Lung (tissue), 12 donors: Measurements from ENCODE around the gene MILR1. TPM values are rescaled to one million over a fixed set of nuclear protein-coding genes. Genes with fewer than 3 reads are reported as not detected.

ENCODE experiments used
- ATAC-seq: fragments of 200-7000 bp; cut with Tn5 transposase; one replicate; pipeline ENCODE4 v1.9.1; 2020; ENCODE audit warnings: moderate number of reproducible peaks; ENCODE audit not compliant: insufficient read depth, low FRiP score
- DNase-seq, 3 donors: peaks; one replicate each; pipeline ENCODE4 v3.0.0-alpha.2; 2013 to 2017
- H3K27ac ChIP-seq, 2 donors: one replicate each; pipeline ENCODE4 v1.5.1; 2013; ENCODE audit warnings: mild to moderate bottlenecking in 2 of 2, moderate library complexity in 2 of 2, control low read depth in 1 of 2, inconsistent platforms in 1 of 2, low read depth in 1 of 2, low read length in 1 of 2
- H3K27me3 ChIP-seq, 3 donors: one replicate each; pipeline ENCODE4 v1.5.1; 2013; ENCODE audit warnings: low read length in 2 of 3; ENCODE audit not compliant: control insufficient read depth in 3 of 3, insufficient read depth in 3 of 3
- H3K36me3 ChIP-seq, 4 donors: one replicate each; pipeline ENCODE4 v1.5.1; 2013; ENCODE audit warnings: low read length in 4 of 4, mild to moderate bottlenecking in 1 of 4, moderate library complexity in 1 of 4; ENCODE audit not compliant: control insufficient read depth in 4 of 4, insufficient read depth in 4 of 4
- H3K4me1 ChIP-seq, 5 donors: one replicate each; pipeline ENCODE4 v1.5.1; 2013; ENCODE audit warnings: low read length in 5 of 5, mild to moderate bottlenecking in 2 of 5, moderate library complexity in 1 of 5; ENCODE audit not compliant: control insufficient read depth in 5 of 5, insufficient read depth in 5 of 5
- H3K4me3 ChIP-seq: one replicate; pipeline ENCODE4 v1.5.1; 2013; ENCODE audit warnings: mild to moderate bottlenecking, control low read depth, moderate library complexity
- H3K9ac ChIP-seq, 2 donors: one replicate each; pipeline ENCODE4 v1.5.1; 2013; ENCODE audit warnings: low read length in 2 of 2, control low read depth in 1 of 2; ENCODE audit not compliant: insufficient read depth in 1 of 2
- H3K9me3 ChIP-seq, 4 donors: one replicate each; pipeline ENCODE4 v1.5.1; 2013; ENCODE audit warnings: low read length in 3 of 4, mild to moderate bottlenecking in 1 of 4, moderate library complexity in 1 of 4; ENCODE audit not compliant: control insufficient read depth in 4 of 4, insufficient read depth in 3 of 4
- CTCF ChIP-seq: IDR thresholded peaks from 2 replicates; pipeline ENCODE4 v1.5.1; 2012; ENCODE audit warnings: mild to moderate bottlenecking; ENCODE audit errors: control extremely low read depth, extremely low read depth
- WGBS, 2 donors: extraction: QIAGEN DNeasy Blood & Tissue Kit; methylation state at CpG; one replicate each; pipeline ENCODE4 v1.1.7; 2013; 5-methylcytosine and 5-hydroxymethylcytosine counted together
- polyA plus RNA-seq, 2 donors: library from polyadenylated mRNA; stranded (reverse); fragments of 200-250 nt; gene quantifications; one replicate each; pipeline ENCODE4 v1.2.1, GENCODE V29; 2013
- total RNA-seq, 2 donors: library from RNA; depleted of rRNA in 1 of 2; stranded (reverse); fragments of >200 nt in 1 of 2; gene quantifications; one replicate each; pipeline ENCODE4 v1.2.1, GENCODE V29; 2014 to 2021
- donor health status: control.
- donor health status: control.
- donor health status: Bipolar disorder and iron deficiency.
- donor health status: healthy.
- donor health status: DM: yes; HTN: yes; CAD: no.

Gene MILR1
- total and polyA plus RNA-seq, 4 donors: 6.9 to 36.3 (median 16.7) TPM

- no peak for DNase-seq
- no peak overlapping the region for H3K9ac ChIP-seq
Measured at GRCh38 chr17:64403881-64404460, 44.9 kb upstream of the MILR1 start.

GRCh38 chr17:64406321-64407200, 42.4 kb upstream of the MILR1 start:
- Histone ChIP-seq H3K4me3 (no peak overlapping the region), H3K9ac (no peak overlapping the region), H3K4me1 (peaks cover 0 to 15% (median 0%) of the 10 kb centered on the region in 5 donors), H3K27me3 (no peaks in the 10 kb centered on the region), H3K9me3 (peaks cover 0 to 3% (median 0%) of the 10 kb centered on the region in 4 donors), H3K36me3 (no peaks in the 10 kb centered on the region), H3K27ac (peak overlapping the region in 1 of 2 donors; percentile 6)
- WGBS, 2 donors: 73 to 78% methylated on average over 14 of the region's 14 CpGs
- no peak for TF ChIP-seq CTCF
- DNase-seq (no peak), ATAC-seq (no peak)

More at GRCh38 chr17:64403881-64404460, 44.9 kb upstream of the MILR1 start:
- Histone ChIP-seq H3K27ac (peak overlapping the region in 1 of 2 donors; percentile 39), H3K4me3 (no peak overlapping the region), H3K4me1 (peaks cover 0 to 6% (median 0%) of the 10 kb centered on the region in 5 donors), H3K27me3 (no peaks in the 10 kb centered on the region), H3K9me3 (peaks cover 0 to 3% (median 0%) of the 10 kb centered on the region in 4 donors), H3K36me3 (no peaks in the 10 kb centered on the region)
- no peak for ATAC-seq
- 78 to 90% methylated on average over 6 of the region's 6 CpGs for WGBS, 2 donors
- no peak for TF ChIP-seq CTCF

GRCh38 chr17:64410750-64411490, 38.0 kb upstream of the MILR1 start:
- ATAC-seq (no peak), DNase-seq (no peak)
- H3K4me1 ChIP-seq: peaks cover 0 to 23% (median 0%) of the 10 kb centered on the region in 5 donors
- WGBS, 2 donors: 98% methylated on average over 4 of the region's 4 CpGs
- H3K27me3 ChIP-seq: no peaks in the 10 kb centered on the region
- no peak overlapping the region for H3K4me3 ChIP-seq
- peak overlapping the region in 1 of 2 donors; percentile 2 for H3K27ac ChIP-seq
- no peaks in the 10 kb centered on the region for H3K9me3 ChIP-seq
- no peak overlapping the region for H3K9ac ChIP-seq
- no peak for TF ChIP-seq CTCF
- no peaks in the 10 kb centered on the region for H3K36me3 ChIP-seq
